Hematopoietic multipotent progenitor cell treated with erythropoietin and hydrocortisone succinate and interleukin-3 and kit ligand, for 17 days (in vitro differentiated cells): ENCODE data around the gene RCBTB2.
"Not testable (repeated sequence)": the region's sequence is repeated elsewhere in the genome, so short reads cannot be mapped to it uniquely, and the experiment has no call there.

Source experiments
- DNase-seq: peaks from one replicate; pipeline ENCODE4 v3.0.0-alpha.2; 2015; ENCODE audit warnings: low spot score

Gene RCBTB2

DNA sequence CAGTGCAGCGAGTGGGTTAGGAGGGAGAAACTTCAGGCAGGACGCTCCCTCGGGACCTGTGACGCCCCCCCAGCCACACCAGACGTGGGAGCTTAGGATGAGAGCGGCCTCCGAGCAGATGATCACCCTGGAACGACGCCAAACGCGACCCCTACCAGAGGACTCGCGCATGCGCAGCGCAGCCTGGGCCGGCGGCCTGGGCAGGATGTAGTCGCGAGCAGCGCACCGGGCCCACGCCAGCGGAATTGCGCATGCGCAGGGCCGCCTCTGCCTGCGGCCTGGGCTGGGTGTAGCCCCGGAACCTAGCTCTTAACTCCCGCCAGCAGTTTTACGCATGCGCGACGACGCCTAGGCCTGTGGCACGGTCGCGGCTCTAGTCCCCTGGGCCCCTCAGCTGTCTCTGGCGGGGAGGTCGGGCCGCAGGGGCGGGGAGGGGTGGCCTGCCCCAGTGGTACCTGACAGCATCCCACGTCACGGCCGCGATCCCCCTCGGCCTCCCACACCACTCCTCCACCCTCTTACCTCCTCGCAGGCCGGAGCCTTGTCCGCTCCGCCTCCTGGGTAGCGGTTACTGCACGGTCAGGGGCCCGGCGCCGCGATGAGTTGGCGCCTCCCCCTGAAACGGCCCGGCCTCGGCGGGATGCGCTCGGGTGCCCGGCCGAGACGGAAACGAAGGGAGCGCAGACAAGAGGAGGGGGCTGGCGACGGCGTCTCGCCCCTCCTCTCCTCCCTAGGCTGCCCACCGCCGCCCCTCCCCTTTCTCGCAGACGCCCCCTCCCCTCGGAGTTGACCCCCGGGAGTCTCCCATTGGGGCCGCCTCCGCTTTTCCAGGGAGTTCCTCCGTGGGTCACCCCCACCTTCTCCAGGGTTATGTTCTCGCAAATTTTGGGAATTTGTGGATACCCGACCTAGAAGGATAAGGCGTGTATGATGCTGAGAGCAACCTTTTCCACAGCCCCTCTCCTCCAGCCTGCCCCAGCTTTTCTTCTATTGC lies at the start of gene RCBTB2:
TSS of gene RCBTB2 (minus strand) at position 575 of the 994 bp plus-strand sequence. CDS start 11,141 bp downstream, outside the sequence.
- peak; percentile 97 for DNase-seq

DNA sequence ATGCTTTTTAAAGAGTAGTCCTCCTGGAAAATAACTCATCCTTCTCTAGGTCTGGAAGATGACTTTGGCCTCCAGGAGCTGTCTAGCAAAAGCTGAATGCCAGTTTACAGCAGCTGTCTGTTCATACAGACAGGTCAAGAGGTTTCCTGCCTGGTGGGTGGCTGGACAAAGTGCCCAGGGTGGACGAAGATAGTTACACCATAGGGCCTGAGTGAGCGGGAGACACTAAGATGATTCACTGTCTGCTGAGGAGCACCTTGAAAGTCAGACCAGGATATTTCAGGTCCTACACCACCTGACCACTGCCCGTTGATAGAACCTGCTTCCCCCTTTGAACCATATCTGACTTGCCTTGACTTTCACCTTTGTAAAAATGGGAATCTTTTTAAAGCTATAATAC lies 49.2 kb upstream of the RCBTB2 start:
- DNase-seq: no peak

DNA sequence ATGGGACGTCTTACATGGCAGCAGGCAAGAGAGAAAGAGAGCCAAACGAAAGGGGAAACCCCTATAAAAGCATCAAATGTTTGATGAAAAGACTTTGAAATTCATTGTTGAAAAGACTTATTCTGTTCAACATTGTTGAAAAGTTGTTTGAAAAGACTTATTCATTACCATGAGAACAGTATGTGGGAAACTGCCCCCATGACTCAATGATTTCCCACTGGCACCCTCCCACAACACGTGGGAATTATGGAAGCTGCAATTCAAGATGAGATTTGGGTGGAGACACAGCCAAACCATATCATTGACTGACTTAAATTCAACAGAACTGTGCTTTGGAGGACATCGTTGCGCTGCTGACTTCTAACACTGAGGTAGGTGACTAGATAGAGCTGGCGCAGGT lies 48.0 kb upstream of the RCBTB2 start:
- DNase-seq: no peak

DNA sequence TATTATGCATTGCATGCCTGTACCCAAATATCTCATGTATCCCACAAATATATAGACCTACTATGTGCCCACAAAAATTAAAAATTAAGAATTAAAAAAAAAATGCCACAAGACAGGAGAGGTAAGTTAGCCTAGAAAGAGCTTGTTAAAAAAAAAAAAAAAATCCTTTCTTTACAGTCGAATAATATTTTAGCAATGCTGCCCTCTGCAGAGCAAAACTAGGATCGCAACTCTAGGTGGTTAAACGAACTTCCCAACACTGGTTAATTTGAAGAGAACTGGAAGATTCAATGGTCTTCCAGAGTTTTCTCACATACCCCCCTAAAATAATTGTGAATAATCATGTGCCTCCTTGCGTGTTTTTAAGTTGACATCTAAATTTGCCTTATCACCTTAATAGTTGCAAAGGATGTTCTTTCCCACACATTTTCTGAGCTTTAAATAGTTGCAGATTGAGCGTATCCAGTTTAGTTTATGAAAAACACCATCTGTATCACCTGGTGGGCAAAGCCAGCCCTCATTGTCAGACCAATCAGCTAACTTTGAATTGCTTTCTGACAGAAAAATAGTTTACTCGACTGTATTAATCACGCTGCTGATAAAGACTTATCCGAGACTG lies 47.4 kb upstream of the RCBTB2 start:
- DNase-seq: peak; percentile 71

DNA sequence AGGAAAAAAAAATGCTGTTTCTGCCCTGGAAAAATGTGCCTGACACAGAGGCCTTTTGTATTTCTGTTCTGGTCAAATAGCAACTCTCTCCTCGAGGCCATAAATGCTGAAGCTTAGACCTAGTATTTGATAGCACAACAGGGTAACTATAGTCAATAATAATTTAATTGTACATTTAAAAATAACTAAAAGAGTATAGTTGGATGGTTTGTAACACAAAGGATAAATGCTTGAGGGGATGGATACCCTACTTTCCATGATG lies 47.0 kb upstream of the RCBTB2 start:
- DNase-seq: not testable (repeated sequence)

DNA sequence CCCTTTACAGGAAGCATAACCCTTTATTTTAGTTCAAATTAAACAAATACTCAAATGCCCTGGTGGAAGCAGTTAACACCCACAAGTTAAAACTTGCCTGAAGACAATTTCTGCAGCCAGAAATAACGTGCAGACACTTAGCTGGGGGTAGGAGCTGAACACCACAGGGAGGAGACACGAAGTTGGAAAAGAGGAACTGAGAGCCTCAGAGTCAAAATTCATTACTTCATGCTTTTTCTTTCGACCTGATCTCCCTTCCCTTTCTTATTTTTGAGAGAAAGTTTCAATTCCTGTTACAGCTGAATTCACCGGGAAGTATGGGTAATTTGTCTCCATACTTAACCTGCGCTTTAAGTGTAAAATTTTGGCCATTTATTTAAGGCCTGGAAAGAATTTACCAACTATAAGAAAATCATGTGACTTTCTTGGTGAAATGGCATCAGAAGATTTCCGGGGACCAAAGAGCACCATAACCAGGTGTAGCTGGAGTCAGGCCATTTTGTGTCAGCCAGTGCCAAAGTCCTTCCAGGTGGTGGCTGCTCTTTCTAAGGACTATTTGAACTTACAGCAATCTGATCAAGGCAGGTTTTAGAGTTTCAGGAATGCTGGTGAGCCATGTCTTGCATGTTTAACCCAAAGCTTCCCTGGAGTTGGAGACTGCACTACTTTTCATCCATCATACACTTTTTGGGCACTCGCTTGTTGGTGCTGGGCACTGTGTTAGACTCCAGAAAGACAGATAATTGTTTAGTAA lies 46.5 kb upstream of the RCBTB2 start:
- no peak for DNase-seq

DNA sequence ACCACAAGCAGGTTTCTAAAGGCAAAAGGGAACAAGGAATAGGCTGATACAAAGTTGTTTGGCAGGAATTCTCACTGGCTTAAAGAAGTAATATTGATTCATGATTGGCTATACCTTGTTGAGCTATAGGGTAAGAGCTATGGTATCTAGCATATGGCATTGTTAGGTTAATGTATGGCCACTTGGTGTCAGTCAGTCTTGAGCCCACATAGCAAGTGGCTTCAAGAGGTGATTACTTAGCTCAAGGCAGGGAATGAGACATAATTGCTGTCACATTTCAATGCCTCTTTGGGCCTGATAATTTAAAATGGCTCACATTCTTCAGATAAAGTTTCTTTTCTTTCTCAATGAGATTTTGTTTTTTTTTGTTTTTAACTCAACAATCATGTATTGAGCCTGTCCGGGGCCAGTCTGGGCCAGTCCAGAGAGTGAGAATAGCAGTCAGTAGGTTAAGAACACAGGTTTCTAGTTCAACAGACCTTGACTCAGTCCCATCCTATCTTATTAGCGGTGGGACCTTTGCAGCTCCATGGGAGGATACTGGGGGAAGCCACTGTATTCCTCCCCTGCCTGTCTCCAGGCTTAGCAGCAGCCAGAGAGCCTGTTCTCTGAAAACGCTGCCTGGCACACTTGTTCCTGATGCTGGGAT lies 45.8 kb upstream of the RCBTB2 start:
- DNase-seq: no peak

DNA sequence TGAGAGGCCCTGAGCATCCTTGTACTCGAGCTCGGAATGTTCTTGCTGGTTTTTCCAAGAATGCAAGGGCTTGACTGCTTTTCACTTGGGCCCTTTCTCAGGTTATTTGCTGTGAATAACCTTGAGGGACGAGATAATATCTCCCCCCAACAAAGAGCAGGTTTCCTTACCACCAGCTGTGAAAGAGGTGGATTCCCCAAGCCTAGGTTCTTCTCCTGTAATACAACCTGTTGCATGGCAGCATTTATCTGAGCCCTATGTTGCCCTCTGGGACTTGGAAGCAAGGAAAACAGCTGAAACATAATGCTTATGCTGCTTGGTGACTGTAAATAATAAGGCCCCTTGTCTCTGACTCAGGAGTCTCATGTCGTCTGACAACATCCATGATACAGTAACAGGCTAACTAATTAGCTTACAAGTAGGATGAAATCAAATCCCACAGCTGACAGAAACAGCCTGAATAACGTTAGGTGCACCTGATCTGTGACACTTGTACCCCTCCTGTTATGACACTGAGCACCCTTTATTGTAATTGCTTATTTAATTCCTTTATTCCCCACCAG lies 43.6 kb upstream of the RCBTB2 start:
- no peak for DNase-seq

DNA sequence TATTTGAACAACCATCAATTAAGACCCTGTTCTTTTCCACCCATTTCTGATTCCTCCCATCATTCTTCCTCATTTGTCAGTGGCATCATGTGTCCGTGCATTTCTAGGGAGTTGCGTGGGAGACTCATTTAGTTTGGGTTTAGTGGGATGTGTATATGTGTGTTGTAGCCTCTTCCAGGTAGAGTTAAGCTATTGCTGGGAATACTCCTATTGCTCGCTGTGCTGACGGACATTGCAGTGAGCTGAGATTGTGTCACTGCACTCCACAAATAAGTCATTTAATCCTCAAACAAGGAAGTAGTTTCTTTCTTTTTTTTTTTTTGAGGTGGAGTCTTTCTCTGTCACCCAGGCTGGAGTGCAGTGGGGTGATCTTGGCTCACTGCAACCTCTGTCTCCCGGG lies 42.2 kb upstream of the RCBTB2 start:
- DNase-seq: no peak

DNA sequence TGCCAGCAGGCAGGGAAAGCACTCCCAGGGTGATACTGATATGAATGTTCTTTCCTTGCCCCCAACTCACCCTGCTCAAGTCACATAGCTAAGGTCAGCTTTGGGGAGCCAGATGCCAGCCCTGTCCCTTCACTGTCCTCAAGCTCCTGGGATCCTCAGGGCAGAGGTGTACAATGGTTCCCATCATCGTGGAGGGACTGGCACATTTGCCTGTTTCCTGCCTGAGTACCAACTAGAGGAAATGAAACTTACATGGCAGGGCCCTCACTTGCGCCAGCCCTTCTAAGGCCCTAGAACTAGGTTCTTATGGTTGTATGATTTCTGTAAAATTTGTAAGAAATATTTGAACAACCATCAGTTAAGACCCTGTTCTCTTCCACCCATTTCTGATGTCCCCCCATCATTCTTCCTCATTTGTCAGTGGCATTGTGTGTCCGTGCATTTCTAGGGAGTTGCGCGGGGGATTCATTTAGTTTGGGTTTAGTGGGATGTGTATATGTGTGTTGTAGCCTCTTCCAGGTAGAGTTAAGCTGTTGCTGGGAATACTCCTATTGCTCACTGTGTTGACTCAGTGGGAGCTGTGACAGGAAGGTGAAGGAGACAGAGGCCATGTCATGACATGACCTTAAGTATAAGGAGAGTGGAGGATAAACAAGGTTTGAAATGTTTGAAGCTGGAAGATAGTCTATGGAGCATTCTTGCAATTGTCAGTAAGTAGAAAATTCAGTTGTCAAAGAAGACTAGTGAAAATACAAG lies 41.3 kb upstream of the RCBTB2 start:
- no peak for DNase-seq

DNA sequence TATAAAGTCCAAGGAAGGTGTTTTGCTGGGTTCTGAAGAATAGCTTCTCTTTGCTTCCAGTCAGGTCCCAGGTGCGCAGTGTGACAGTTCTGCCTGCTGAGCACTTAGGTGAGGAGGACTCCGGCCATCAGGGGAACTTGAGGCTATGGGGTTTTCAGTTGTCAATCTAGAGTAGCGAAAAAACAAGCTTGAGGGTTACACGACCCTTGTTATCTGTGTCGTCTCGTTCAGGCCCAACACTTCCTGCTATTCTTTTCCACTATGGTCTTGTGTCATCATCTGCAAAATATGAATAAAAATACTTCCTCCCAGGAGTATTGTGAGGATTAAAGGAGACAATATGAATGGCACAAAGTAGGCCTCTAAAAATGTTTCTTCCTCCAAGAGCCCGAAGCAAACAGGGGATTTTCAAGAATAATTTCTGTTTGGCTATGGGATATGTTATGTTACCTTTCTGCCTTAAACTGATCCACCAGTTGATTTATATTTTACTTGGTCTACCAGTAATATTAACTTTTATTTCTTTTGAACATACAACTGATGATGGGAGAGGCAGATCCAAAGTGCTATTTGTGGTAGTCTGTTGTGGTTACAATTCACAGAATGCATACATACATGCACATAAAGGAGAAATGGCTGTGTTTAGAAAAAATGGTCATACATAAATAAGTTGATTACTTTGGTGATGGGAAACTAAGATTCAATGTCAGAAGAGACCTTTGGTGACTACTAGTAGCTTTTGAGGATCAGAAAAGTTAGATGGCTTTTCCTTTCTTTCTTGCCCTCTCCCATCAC lies 40.5 kb upstream of the RCBTB2 start:
- DNase-seq: no peak

DNA sequence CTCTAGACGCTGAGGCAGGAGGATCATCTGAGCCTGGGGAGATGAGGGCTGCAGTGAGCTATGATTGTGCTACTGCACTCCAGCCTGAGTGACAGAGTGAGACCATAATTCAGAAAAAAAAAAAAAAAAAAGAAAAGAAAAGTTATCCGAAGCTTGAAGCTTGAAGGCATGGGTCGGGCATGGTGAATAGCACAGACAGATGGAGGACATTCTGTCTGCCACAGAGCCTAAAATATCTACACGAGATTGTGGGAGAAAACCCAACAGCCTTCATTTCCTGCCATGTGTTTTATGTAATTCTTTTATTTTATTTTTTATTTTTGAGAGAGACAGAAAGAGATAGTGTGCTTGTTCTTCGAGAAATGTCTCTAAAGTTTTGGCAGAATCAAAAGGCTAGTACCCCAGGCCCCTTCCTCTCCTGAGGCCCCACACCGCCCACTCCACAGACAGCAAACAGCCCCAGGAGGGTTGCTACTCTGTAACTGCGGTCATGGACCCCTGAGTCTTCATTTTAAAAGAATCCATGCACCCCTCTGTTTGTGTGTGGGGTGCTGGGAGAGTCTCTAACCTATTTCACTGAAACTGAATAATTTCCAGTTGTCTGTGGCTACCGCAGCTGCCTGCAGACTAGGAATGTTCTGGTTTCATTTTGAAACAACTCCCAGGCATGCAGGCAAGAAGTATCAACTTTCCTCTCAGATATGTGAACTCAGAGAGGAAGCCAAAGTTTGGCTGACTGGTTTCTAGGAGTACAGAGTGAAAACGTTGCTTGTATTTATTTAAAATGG lies 38.4 kb upstream of the RCBTB2 start:
- no peak for DNase-seq

DNA sequence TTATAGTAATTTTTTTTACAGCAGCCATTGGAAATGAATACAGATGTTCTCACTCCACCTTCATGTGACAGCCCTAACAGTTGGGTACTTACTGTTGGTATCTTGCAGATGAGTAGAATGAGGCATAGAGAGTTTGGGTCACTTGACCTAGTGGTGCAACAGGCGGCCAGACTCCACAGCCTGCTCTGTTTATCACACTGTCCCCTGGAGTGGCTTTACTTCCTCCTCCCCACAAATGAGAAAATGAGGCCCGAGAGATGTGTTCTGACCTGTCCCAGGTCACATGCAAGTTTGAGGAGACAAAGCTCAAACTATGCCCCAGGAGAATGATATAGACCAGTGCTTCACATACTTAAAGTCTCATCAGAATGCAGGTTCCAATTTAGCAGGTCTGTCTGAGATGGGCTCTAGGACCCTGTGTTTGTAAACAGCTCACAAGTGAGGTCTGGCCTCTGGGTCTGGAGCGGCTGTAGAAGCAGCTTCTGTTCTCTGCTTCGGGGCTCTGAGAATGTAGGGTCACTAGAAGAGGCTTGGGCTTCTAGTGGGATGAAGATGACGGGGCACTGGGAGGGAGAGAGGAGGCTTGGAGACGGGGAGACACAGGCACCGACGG lies 37.4 kb upstream of the RCBTB2 start:
- DNase-seq: no peak

DNA sequence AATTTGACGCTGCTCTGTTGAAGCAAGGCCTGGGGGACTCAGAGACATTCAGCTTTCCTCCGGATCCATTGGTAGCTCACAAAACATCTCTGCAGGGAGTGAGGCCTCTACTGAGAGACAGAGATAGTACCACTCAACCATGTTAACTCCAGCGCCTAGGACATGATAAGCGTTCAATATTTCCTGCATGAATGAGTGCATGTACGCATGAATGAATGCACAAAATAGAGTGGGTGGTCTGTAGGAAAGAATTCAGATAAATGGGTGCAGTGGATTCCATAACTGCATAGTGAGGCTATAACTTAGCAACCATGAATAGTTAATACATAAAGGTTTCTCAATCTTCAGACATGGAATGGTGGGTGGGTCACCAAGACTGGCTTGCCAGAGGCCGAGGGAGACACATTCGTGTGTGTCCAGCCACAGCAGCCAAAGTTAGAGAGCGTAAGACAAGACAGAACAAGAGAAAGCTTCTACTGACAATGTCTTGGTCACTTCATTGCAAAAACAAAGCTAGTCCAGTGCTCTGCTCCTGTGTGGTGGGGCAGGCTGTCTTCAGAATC lies 36.3 kb upstream of the RCBTB2 start:
- DNase-seq: no peak

DNA sequence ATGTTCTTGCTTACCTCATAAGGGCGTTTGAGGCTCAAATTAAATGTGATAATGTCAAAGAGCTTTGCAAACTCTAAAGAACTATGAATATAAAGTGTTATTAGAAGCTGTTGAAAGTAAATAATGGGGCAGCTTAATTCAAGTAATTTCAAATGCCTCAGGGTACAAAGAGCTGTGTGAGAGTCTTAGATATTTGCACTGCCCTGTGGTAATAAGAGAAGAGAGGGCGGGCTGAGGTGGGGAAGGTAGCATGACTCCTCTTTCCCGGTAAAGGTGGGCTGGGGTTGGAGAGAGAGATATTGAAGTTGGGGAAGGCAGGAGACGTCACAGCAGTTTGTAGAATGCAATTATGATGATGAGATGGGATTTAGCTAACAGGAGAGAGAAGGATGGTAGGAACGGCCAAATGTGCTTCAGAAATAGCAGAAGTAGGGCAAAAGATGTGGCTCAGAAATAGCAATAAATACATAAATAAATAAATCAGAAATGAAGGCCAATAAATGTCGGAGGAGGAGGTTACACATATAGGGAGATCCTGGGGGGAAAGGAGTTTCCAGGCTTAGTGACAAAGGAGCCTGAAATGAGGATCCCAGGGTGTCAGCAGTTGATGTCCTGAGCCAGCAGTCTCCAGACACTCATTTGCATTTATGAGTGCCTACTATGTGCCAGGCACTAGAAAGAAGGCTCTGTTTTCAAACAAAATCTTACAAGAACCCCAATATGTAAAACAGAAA lies 35.7 kb upstream of the RCBTB2 start:
- DNase-seq: no peak

DNA sequence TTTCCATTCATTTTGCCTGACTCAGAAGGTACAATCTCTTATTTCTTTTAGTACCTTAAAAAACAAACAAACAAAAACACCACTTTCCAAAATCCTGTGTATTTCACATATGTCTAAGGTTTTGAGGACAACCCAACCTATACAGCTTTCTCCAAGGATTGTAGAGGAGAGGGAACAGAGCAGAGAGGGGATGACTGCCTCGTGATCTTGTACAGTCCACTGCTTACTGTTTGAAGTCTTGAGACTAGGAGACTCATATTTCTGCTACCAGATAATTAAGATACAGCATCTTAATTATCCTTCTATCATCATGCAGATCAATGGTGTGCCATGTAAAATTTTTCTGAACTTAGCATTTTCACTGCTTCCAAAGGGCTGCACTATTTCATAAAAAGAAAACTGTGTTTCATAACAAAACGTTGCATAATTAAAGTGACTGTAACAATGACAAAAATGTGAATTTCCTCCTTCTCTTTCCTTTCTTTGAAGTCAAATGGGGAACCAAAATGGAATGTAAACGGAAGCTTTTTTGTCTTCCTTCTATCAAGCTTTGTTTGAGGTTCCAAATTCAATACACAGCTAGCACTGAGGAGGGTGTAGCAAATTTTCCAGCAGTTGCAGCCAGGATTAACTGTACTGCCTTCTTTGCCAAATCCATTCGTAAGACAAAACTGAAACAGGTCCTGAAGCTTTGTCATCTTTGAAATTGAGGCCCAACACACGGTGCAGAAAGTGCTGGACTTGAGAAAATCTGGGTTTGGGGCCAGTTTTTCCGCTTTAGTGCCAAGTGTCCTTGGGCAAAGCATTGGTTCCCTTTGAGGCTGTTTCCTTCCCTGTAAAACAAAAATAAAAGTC lies 34.9 kb upstream of the RCBTB2 start:
- no peak for DNase-seq

DNA sequence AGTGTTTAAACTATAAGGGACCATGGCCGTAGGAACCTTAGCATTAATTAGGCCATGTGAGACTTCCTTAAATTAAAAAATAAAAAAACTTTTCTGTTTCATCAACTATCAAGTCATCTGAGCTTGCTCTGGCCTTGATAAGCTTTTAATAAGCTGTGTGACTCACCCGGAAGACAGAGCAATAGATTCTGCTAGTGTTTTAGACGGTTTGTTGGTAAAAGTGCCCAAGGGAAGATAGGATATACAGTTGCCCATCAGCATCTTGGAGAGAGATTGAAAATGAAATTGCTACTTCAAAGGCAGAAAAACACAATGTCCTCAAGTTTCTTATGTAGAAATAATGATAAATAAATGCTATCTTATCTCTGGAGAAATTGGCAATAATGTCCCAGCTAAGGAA lies 31.2 kb upstream of the RCBTB2 start:
- DNase-seq: no peak
